ENCODE measurements around the gene RSAD1. TPM values are rescaled to one million over a fixed set of nuclear protein-coding genes. Genes with fewer than 3 reads are reported as not detected.

Gene RSAD1
- total and polyA plus RNA-seq, 4 donors = 10.8 to 22.7 (median 18.6) TPM

- Histone ChIP-seq H3K27me3 (ENCODE audit: control insufficient read depth in 4 of 4, insufficient read depth in 4 of 4, low read length in 3 of 4) (no peaks in the 10 kb centered on the region), H3K36me3 (ENCODE audit: control insufficient read depth in 4 of 4, insufficient read depth in 3 of 4, low read depth in 1 of 4, low read length in 3 of 4) (no peaks in the 10 kb centered on the region), H3K9ac (ENCODE audit: low read depth in 1 of 2, low read length in 2 of 2) (no peak overlapping the region), H3K4me3 (ENCODE audit: low read depth in 1 of 3, low read length in 3 of 3) (no peak overlapping the region), H3K9me3 (ENCODE audit: control insufficient read depth in 4 of 4, low read length in 3 of 4) (no peaks in the 10 kb centered on the region), H3K4me1 (ENCODE audit: control insufficient read depth in 4 of 4, insufficient read depth in 4 of 4, low read length in 3 of 4) (no peaks in the 10 kb centered on the region), H3K27ac (ENCODE audit: low read depth in 1 of 2, low read length in 2 of 2) (no peak overlapping the region)
- TF ChIP-seq EGR1 (IDR thresholded peaks at IDR 0.05; ENCODE audit: low read depth in 2 of 2) (no peak), FOXA2 (IDR thresholded peaks at IDR 0.05) (no peak), JUND (IDR thresholded peaks at IDR 0.05) (no peak), YY1 (IDR thresholded peaks at IDR 0.05) (no peak), HNF4G (IDR thresholded peaks at IDR 0.05) (no peak), NR2F2 (IDR thresholded peaks at IDR 0.05) (no peak), HNF4A (conservative IDR thresholded peaks at IDR 0.05) (no peak), FOXA1 (IDR thresholded peaks at IDR 0.05) (no peak), RAD21 (IDR thresholded peaks at IDR 0.05) (no peak), GABPA (IDR thresholded peaks at IDR 0.05 in 1 of 2, conservative IDR thresholded peaks at IDR 0.05 in 1 of 2) (no peak), RXRA (IDR thresholded peaks at IDR 0.05) (no peak), SP1 (IDR thresholded peaks at IDR 0.05) (no peak)
- TF ChIP-seq, protein P1, sequence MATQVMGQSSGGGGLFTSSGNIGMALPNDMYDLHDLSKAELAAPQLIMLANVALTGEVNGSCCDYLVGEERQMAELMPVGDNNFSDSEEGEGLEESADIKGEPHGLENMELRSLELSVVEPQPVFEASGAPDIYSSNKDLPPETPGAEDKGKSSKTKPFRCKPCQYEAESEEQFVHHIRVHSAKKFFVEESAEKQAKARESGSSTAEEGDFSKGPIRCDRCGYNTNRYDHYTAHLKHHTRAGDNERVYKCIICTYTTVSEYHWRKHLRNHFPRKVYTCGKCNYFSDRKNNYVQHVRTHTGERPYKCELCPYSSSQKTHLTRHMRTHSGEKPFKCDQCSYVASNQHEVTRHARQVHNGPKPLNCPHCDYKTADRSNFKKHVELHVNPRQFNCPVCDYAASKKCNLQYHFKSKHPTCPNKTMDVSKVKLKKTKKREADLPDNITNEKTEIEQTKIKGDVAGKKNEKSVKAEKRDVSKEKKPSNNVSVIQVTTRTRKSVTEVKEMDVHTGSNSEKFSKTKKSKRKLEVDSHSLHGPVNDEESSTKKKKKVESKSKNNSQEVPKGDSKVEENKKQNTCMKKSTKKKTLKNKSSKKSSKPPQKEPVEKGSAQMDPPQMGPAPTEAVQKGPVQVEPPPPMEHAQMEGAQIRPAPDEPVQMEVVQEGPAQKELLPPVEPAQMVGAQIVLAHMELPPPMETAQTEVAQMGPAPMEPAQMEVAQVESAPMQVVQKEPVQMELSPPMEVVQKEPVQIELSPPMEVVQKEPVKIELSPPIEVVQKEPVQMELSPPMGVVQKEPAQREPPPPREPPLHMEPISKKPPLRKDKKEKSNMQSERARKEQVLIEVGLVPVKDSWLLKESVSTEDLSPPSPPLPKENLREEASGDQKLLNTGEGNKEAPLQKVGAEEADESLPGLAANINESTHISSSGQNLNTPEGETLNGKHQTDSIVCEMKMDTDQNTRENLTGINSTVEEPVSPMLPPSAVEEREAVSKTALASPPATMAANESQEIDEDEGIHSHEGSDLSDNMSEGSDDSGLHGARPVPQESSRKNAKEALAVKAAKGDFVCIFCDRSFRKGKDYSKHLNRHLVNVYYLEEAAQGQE (IDR thresholded peaks at IDR 0.05) = no peak
- 69% methylated on average over 3 of the region's 3 CpGs for WGBS
- no peak for DNase-seq (ENCODE audit: low spot score)
Observed at GRCh38 chr17:50493744-50494143, 15.1 kb downstream of the RSAD1 start.

DNA sequence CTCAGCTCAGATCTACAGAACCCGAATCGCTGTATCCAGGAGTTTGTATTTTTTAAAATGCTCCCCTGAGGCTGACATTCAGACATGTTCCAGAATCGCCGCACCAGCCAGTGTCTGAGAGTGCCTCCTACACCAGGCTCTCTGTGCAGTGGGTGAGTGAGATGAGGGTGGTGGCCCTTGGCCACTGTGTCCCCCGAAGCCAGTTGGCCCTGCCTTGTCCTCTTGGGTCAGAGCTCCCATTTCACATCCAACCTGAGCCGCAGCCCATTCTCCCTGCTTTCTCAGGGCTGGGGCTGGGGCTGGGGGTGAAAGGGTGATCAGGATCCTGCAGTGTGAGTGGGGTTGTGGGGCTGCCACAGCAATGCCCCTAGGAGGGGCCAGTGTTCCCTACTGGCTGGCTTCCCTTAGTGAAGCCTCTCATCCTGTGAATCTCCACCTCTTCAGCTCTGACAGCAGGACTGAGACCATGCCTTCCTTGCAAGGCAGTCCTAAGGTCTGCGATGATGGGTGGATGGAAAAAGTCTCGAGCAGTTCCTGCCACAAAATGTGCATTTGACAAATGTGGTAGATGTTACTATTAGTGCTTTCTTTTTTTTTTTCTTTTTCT is 16.7 kb downstream of the RSAD1 start:
- no peak for DNase-seq (ENCODE audit: low spot score)

More for the DNA sequence above, 16.7 kb downstream of the RSAD1 start:
- Histone ChIP-seq H3K4me1 (ENCODE audit: control insufficient read depth in 4 of 4, insufficient read depth in 4 of 4, low read length in 3 of 4) (no peaks in the 10 kb centered on the region), H3K9ac (ENCODE audit: low read depth in 1 of 2, low read length in 2 of 2) (no peak overlapping the region), H3K27me3 (ENCODE audit: control insufficient read depth in 4 of 4, insufficient read depth in 4 of 4, low read length in 3 of 4) (no peaks in the 10 kb centered on the region), H3K27ac (ENCODE audit: low read depth in 1 of 2, low read length in 2 of 2) (no peak overlapping the region), H3K36me3 (ENCODE audit: control insufficient read depth in 4 of 4, insufficient read depth in 3 of 4, low read depth in 1 of 4, low read length in 3 of 4) (no peaks in the 10 kb centered on the region), H3K4me3 (ENCODE audit: low read depth in 1 of 3, low read length in 3 of 3) (no peak overlapping the region), H3K9me3 (ENCODE audit: control insufficient read depth in 4 of 4, low read length in 3 of 4) (no peaks in the 10 kb centered on the region)
- WGBS = 85% methylated on average over 8 of the region's 8 CpGs
- TF ChIP-seq, protein P1 (IDR thresholded peaks at IDR 0.05) = no peak
- TF ChIP-seq CTCF (IDR thresholded peaks at IDR 0.05; ENCODE audit: low read depth, low read length, missing input control) = no peak
- TF ChIP-seq YY1 (IDR thresholded peaks at IDR 0.05) = no peak
- TF ChIP-seq JUND (IDR thresholded peaks at IDR 0.05) = no peak
- no peak for TF ChIP-seq HNF4A (conservative IDR thresholded peaks at IDR 0.05)
- TF ChIP-seq MAX (IDR thresholded peaks at IDR 0.05) = no peak
- no peak for TF ChIP-seq TAF1 (conservative IDR thresholded peaks at IDR 0.05)
- TF ChIP-seq SP1 (IDR thresholded peaks at IDR 0.05) = no peak
- TF ChIP-seq RXRA (IDR thresholded peaks at IDR 0.05) = no peak
- TF ChIP-seq NR2F2 (IDR thresholded peaks at IDR 0.05) = no peak
- TF ChIP-seq EGR1 (IDR thresholded peaks at IDR 0.05; ENCODE audit: low read depth in 2 of 2) = no peak
- TF ChIP-seq FOXA1 (IDR thresholded peaks at IDR 0.05) = no peak
- no peak for TF ChIP-seq FOXA2 (IDR thresholded peaks at IDR 0.05)
- no peak for TF ChIP-seq HNF4G (IDR thresholded peaks at IDR 0.05)
- TF ChIP-seq GABPA (IDR thresholded peaks at IDR 0.05 in 1 of 2, conservative IDR thresholded peaks at IDR 0.05 in 1 of 2) = no peak
- no peak for TF ChIP-seq ZBTB33 (IDR thresholded peaks at IDR 0.05)

Data from liver (tissue), 9 donors.